DOHH2 (cell line): ENCODE results near the gene RGL3.

Experiments
- H3F3A ChIP-seq: fragments of 200-600 bp; sonication (generic), shearing (Covaris generic); 2 replicates; pipeline ENCODE4 v1.6.0; 2016; ENCODE audit warnings: antibody characterized with exemption, mild to moderate bottlenecking; ENCODE audit not compliant: control insufficient read depth, insufficient read depth
- H3K27ac ChIP-seq: fragments of 200-600 bp; sonication (generic); 2 replicates; pipeline ENCODE4 v1.5.1; 2014; ENCODE audit warnings: low read depth, mild to moderate bottlenecking, low read length, moderate library complexity
- H3K27me3 ChIP-seq: fragments of 200-600 bp; sonication (generic); 2 replicates; pipeline ENCODE4 v1.6.1; 2014; ENCODE audit warnings: mild to moderate bottlenecking, low read length, mixed read lengths; ENCODE audit not compliant: control insufficient read depth
- H3K36me3 ChIP-seq: fragments of 200-600 bp; sonication (generic); 2 replicates; pipeline ENCODE4 v1.6.1; 2014; ENCODE audit warnings: mild to moderate bottlenecking, low read length, moderate library complexity, mixed read lengths; ENCODE audit not compliant: control insufficient read depth
- H3K4me1 ChIP-seq: fragments of 200-600 bp; sonication (generic); 2 replicates; pipeline ENCODE4 v1.6.1; 2014; ENCODE audit warnings: mild to moderate bottlenecking, low read length, mixed read lengths; ENCODE audit not compliant: control insufficient read depth
- H3K4me2 ChIP-seq: fragments of 200-600 bp; sonication (generic); 2 replicates; pipeline ENCODE4 v1.6.0; 2014; ENCODE audit warnings: mild to moderate bottlenecking, low read length, moderate library complexity
- H3K4me3 ChIP-seq: fragments of 200-600 bp; sonication (generic); 2 replicates; pipeline ENCODE4 v1.5.1; 2014; ENCODE audit warnings: mild to moderate bottlenecking, low read length, mixed read lengths
- H3K79me2 ChIP-seq: fragments of 200-600 bp; sonication (generic); 2 replicates; pipeline ENCODE4 v1.6.1; 2014; ENCODE audit warnings: mild to moderate bottlenecking, low read length, mixed read lengths; ENCODE audit not compliant: control insufficient read depth
- H3K9me2 ChIP-seq: fragments of 200-600 bp; sonication (generic); replicated peaks from 2 replicates; pipeline ENCODE4 v1.6.1; 2014; ENCODE audit warnings: mild to moderate bottlenecking, low read length, mixed read lengths; ENCODE audit not compliant: control insufficient read depth
- H3K9me3 ChIP-seq: fragments of 200-600 bp; sonication (generic); 2 replicates; pipeline ENCODE4 v1.6.1; 2014; ENCODE audit warnings: antibody characterized with exemption, low read length, mixed read lengths; ENCODE audit not compliant: control insufficient read depth, insufficient read depth
- H4K20me1 ChIP-seq: fragments of 200-600 bp; sonication (generic); 2 replicates; pipeline ENCODE4 v1.6.0; 2014; ENCODE audit warnings: low read depth, mild to moderate bottlenecking, antibody characterized with exemption, low read length, moderate library complexity; ENCODE audit not compliant: control insufficient read depth, insufficient read depth
- CTCF ChIP-seq: fragments of 200-600 bp; sonication (generic); IDR thresholded peaks from one replicate; pipeline ENCODE4 v1.5.1; 2014; ENCODE audit warnings: antibody characterized with exemption, mild to moderate bottlenecking, low read depth, low read length; ENCODE audit not compliant: poor library complexity, severe bottlenecking
- EZH2phosphoT487 ChIP-seq: fragments of 200-600 bp; sonication (generic); IDR thresholded peaks from 2 replicates; pipeline ENCODE4 v1.6.1; 2017; ENCODE audit warnings: borderline replicate concordance, mild to moderate bottlenecking, antibody characterized with exemption, low read length, moderate library complexity, mixed read lengths

The RGL3 gene

GRCh38 chr19:11418094-11418548, 993 bp downstream of the RGL3 start:
- H3K9me2 ChIP-seq, result no peaks in the 10 kb centered on the region
- peaks cover 43% of the 10 kb centered on the region for H3K4me1 ChIP-seq
- H3K4me2 ChIP-seq, result peak overlapping the region; percentile 82
- H3K9me3 ChIP-seq, result no peaks in the 10 kb centered on the region
- no peaks in the 10 kb centered on the region; the same call in 1 of the 2 replicates for H3F3A ChIP-seq
- no peak overlapping the region for H3K27ac ChIP-seq
- no peak for TF ChIP-seq EZH2phosphoT487
- TF ChIP-seq CTCF, result no peak
- H3K36me3 ChIP-seq, result no peaks in the 10 kb centered on the region
- H3K27me3 ChIP-seq, result peaks cover 40% of the 10 kb centered on the region
- peak overlapping the region; percentile 65 for H3K4me3 ChIP-seq
- H4K20me1 ChIP-seq, result no peaks in the 10 kb centered on the region
- no peaks in the 10 kb centered on the region for H3K79me2 ChIP-seq

GRCh38 chr19:11416346-11417052, 2.6 kb downstream of the RGL3 start:
- Histone ChIP-seq H3K4me2 (no peak overlapping the region), H3K79me2 (no peaks in the 10 kb centered on the region), H3K4me3 (no peak overlapping the region), H4K20me1 (no peaks in the 10 kb centered on the region), H3K4me1 (peaks cover 27% of the 10 kb centered on the region), H3K27ac (no peak overlapping the region), H3K27me3 (peaks cover 30% of the 10 kb centered on the region), H3K9me3 (no peaks in the 10 kb centered on the region), H3K36me3 (no peaks in the 10 kb centered on the region), H3K9me2 (no peaks in the 10 kb centered on the region), H3F3A (no peaks in the 10 kb centered on the region)
- TF ChIP-seq CTCF, result no peak
- TF ChIP-seq EZH2phosphoT487, result no peak

GRCh38 chr19:11414544-11414943, 4.6 kb downstream of the RGL3 start:
- no peaks in the 10 kb centered on the region for H3K79me2 ChIP-seq
- H4K20me1 ChIP-seq, result no peaks in the 10 kb centered on the region
- H3K36me3 ChIP-seq, result no peaks in the 10 kb centered on the region
- H3K9me2 ChIP-seq, result no peaks in the 10 kb centered on the region
- no peaks in the 10 kb centered on the region for H3F3A ChIP-seq
- H3K4me2 ChIP-seq, result no peak overlapping the region
- H3K27ac ChIP-seq, result no peak overlapping the region
- no peaks in the 10 kb centered on the region for H3K9me3 ChIP-seq
- no peak overlapping the region for H3K4me3 ChIP-seq
- peaks cover 13% of the 10 kb centered on the region for H3K4me1 ChIP-seq
- TF ChIP-seq EZH2phosphoT487 (no peak), CTCF (no peak)
- peaks cover 13% of the 10 kb centered on the region for H3K27me3 ChIP-seq
